ENCODE measurements around the gene NUP210. TPM values are rescaled to one million over a fixed set of nuclear protein-coding genes. Genes with fewer than 3 reads are reported as not detected.

NUP210 gene
- total RNA-seq, 4 donors from 2014 or later, result 1.7 to 3.6 (median 2.7) TPM

GRCh38 chr3:13424865-13425617 lies 4.9 kb upstream of the NUP210 start:
- TF ChIP-seq CTCF (IDR thresholded peaks at IDR 0.05 in 4 of 5, conservative IDR thresholded peaks at IDR 0.05 in 1 of 5), result no peak
- in situ Hi-C loops (cut with MboI; ENCODE audit: low sequenced_read_pairs in 4 of 4) (no loop called here), intact Hi-C loops (cut with DNase I; ENCODE audit: low total_unique reads) (no loop called here)
- H3K36me3 ChIP-seq, result no peaks in the 10 kb centered on the region
- H3K27me3 ChIP-seq, result no peaks in the 10 kb centered on the region
- no peaks in the 10 kb centered on the region for H3K4me1 ChIP-seq
- H3K4me3 ChIP-seq, result no peak overlapping the region
- no peak overlapping the region for H3K27ac ChIP-seq
- DNase-seq (no peak), ATAC-seq (no peak)
- H3K9me3 ChIP-seq, result no peaks in the 10 kb centered on the region

GRCh38 chr3:13424141-13424844 lies 4.2 kb upstream of the NUP210 start:
- TF ChIP-seq CTCF (IDR thresholded peaks at IDR 0.05 in 4 of 5, conservative IDR thresholded peaks at IDR 0.05 in 1 of 5), result no peak
- no peak for TF ChIP-seq POLR2A (IDR thresholded peaks at IDR 0.05)
- no peak for DNase-seq
- Histone ChIP-seq H3K4me3 (no peak overlapping the region), H3K27ac (no peak overlapping the region), H3K4me1 (peaks cover 0 to 3% of the 10 kb centered on the region in 2 donors), H3K9me3 (no peaks in the 10 kb centered on the region), H3K27me3 (no peaks in the 10 kb centered on the region), H3K36me3 (no peaks in the 10 kb centered on the region)
- in situ Hi-C loops (cut with MboI; ENCODE audit: low sequenced_read_pairs in 4 of 4) (no loop called here), intact Hi-C loops (cut with DNase I; ENCODE audit: low total_unique reads) (no loop called here)
- no peak for ATAC-seq

- Histone ChIP-seq H3K9me3 (no peaks in the 10 kb centered on the region), H3K4me3 (peak overlapping the region in 3 of 4 donors; percentile 28 to 58 (median 52)), H3K4me1 (peaks cover 0 to 15% of the 10 kb centered on the region in 2 donors), H3K36me3 (no peaks in the 10 kb centered on the region), H3K27ac (peak overlapping the region in 1 of 4 donors; percentile 37), H3K27me3 (no peaks in the 10 kb centered on the region)
- DNase-seq (no peak), ATAC-seq (no peak)
- intact Hi-C loops (cut with DNase I; ENCODE audit: low total_unique reads) (no loop called here), in situ Hi-C loops (cut with MboI; ENCODE audit: low sequenced_read_pairs in 4 of 4) (no loop called here)
- TF ChIP-seq POLR2A (IDR thresholded peaks at IDR 0.05), result no peak
- TF ChIP-seq CTCF (IDR thresholded peaks at IDR 0.05 in 4 of 5, conservative IDR thresholded peaks at IDR 0.05 in 1 of 5), result no peak
Measured at GRCh38 chr3:13420831-13421765, 976 bp upstream of the NUP210 start.

GRCh38 chr3:13419505-13420044 lies 547 bp downstream of the NUP210 start:
- no peaks in the 10 kb centered on the region for H3K9me3 ChIP-seq
- H3K4me1 ChIP-seq, result peaks cover 0 to 15% of the 10 kb centered on the region in 2 donors
- intact Hi-C loops (cut with DNase I; ENCODE audit: low total_unique reads), result loop anchor here (1.0 kb wide), 1 partner anchor 33 kb away; no protein-coding TSS in a partner anchor
- DNase-seq (peak in 1 of 2 donors; percentile 22), ATAC-seq (peak; percentile 72 to 80)
- H3K36me3 ChIP-seq, result no peaks in the 10 kb centered on the region
- peak overlapping the region; percentile 58 to 73 (median 68) for H3K27ac ChIP-seq
- TF ChIP-seq POLR2A (IDR thresholded peaks at IDR 0.05) (no peak), CTCF (IDR thresholded peaks at IDR 0.05 in 4 of 5, conservative IDR thresholded peaks at IDR 0.05 in 1 of 5) (peak in 1 of 5 experiments; percentile 17)
- H3K27me3 ChIP-seq, result no peaks in the 10 kb centered on the region
- in situ Hi-C loops (cut with MboI; ENCODE audit: low sequenced_read_pairs in 4 of 4), result no loop called here
- peak overlapping the region; percentile 52 to 58 (median 54) for H3K4me3 ChIP-seq
